K562 (cell line): ENCODE measurements around the gene RASSF1. TPM values are rescaled to one million over a fixed set of nuclear protein-coding genes. Genes with fewer than 3 reads are reported as not detected.
A peak's percentile ranks its signal among the peaks of the same experiment; 100 is the strongest.

ENCODE experiments used
- JUNB ChIP-seq: fragments of 450-650 bp; formaldehyde crosslinking; conservative IDR thresholded peaks from 2 replicates; pipeline ENCODE4 v1.4.0; 2020; ENCODE audit warnings: mild to moderate bottlenecking
- KDM5B ChIP-seq: fragments of 200-600 bp; sonication (generic); IDR thresholded peaks from 2 replicates; pipeline ENCODE4 v1.6.1; 2012; ENCODE audit warnings: low read depth, mild to moderate bottlenecking, moderate library complexity, low read length, control low read depth, inconsistent platforms; ENCODE audit not compliant: insufficient replicate concordance
- MBD2 ChIP-seq: sonication (generic); IDR thresholded peaks from 2 replicates; pipeline ENCODE4 v1.6.1; 2016; ENCODE audit warnings: low read depth, borderline replicate concordance
- PHF21A ChIP-seq: fragments of 450-650 bp; IDR thresholded peaks from 2 replicates; pipeline ENCODE4 v1.6.1; 2017; ENCODE audit warnings: low read depth, borderline replicate concordance
- PHF8 ChIP-seq: fragments of 200-600 bp; sonication (generic); IDR thresholded peaks from 2 replicates; pipeline ENCODE4 v1.6.1; 2012; ENCODE audit warnings: mixed run types, mild to moderate bottlenecking, inconsistent platforms, low read length, moderate library complexity, borderline replicate concordance
- POLR2AphosphoS5 ChIP-seq: IDR thresholded peaks from 2 replicates; pipeline ENCODE4 v1.6.1; 2011; ENCODE audit warnings: mild to moderate bottlenecking, low read depth, low read length, moderate library complexity; ENCODE audit not compliant: control insufficient read depth, insufficient read depth
- POLR2G ChIP-seq: fragments of 200-400 bp; formaldehyde crosslinking; IDR thresholded peaks from 2 replicates; pipeline ENCODE4 v1.6.1; 2017; ENCODE audit warnings: low read depth, mild to moderate bottlenecking, antibody characterized with exemption, low read length, moderate library complexity
- RAD21 ChIP-seq, 2 experiments: fragments of 250-450 bp in 1 of 2; fragments of 450-650 bp in 1 of 2; sonication (Bioruptor Pico) in 1 of 2; formaldehyde crosslinking in 1 of 2; IDR thresholded peaks in 1 of 2; conservative IDR thresholded peaks in 1 of 2; 2 replicates each; pipeline versions ENCODE4 v1.4.0 to v1.8.0; 2020 to 2022; ENCODE audit warnings: mild to moderate bottlenecking in 2 of 2, moderate library complexity in 1 of 2
- SUPT5H ChIP-seq: fragments of 450-650 bp; IDR thresholded peaks from 2 replicates; pipeline ENCODE4 v1.6.1; 2016
- TBP ChIP-seq: optimal IDR thresholded peaks from 2 replicates; pipeline ENCODE3; 2011; ENCODE audit warnings: low read depth, low read length, improper control_type of control experiment
- YY1 ChIP-seq, 3 experiments: IDR thresholded peaks; 2 replicates each; pipeline ENCODE4 v1.6.1; 2011; ENCODE audit warnings: low read length in 2 of 3, mild to moderate bottlenecking in 2 of 3, moderate library complexity in 2 of 3, borderline replicate concordance in 1 of 3, control low read depth in 1 of 3, low read depth in 1 of 3; ENCODE audit not compliant: insufficient read depth in 3 of 3, insufficient replicate concordance in 2 of 3, control insufficient read depth in 1 of 3, insufficient read length in 1 of 3; ENCODE audit errors: extremely low read depth in 1 of 3
- ZNF696 ChIP-seq: fragments of 250-450 bp; sonication (Bioruptor Pico); conservative IDR thresholded peaks from 2 replicates; pipeline ENCODE4 v1.4.0; 2020; ENCODE audit warnings: mild to moderate bottlenecking, moderate library complexity
- polyA plus RNA-seq, 8 experiments: library from polyadenylated mRNA; depleted of rRNA in 4 of 8; stranded (reverse) in 5 of 8; unstranded in 3 of 8; fragments of >200 nt; fragmentation: Nextera tagmentation in 2 of 8; fragmentation: Illumina TruSeq in 1 of 8; extraction: Ambion mirVana in 2 of 8; extraction: Trizol in 1 of 8; gene quantifications; 2 replicates each; pipeline versions ENCODE4 v1.2.1 to v1.2.3, GENCODE V29; 2011 to 2014; ENCODE audit warnings: inconsistent platforms in 1 of 8, missing spikeins in 1 of 8
- total RNA-seq, 7 experiments: library from RNA; depleted of rRNA in 6 of 7; stranded (reverse); fragments of >200 nt in 6 of 7; fragmentation: Illumina TruSeq in 2 of 7; extraction: Trizol in 2 of 7; gene quantifications; 2 replicates each; pipeline versions ENCODE4 v1.2.1 to v1.2.3, GENCODE V29; 2011 to 2021; ENCODE audit warnings: low replicate concordance in 1 of 7
- TF ChIP-seq, protein P1 (sequence below): fragments of 200-400 bp; formaldehyde crosslinking; IDR thresholded peaks from 2 replicates; pipeline ENCODE4 v1.6.1; 2017; ENCODE audit warnings: mild to moderate bottlenecking, low read depth, low read length, moderate library complexity
- TF ChIP-seq, protein P2 (sequence below): sonication (generic); formaldehyde crosslinking; IDR thresholded peaks from 2 replicates; pipeline ENCODE4 v1.8.0; 2022; ENCODE audit warnings: missing genetic modification reagents, mild to moderate bottlenecking, moderate library complexity, borderline replicate concordance
- TF ChIP-seq, protein P3 (sequence below), 2 experiments: fragments of 150-350 bp in 1 of 2; IDR thresholded peaks; 2 replicates each; pipeline ENCODE4 v1.6.1; 2012 to 2016; ENCODE audit warnings: low read depth in 2 of 2, low read length in 2 of 2, mild to moderate bottlenecking in 1 of 2, moderate library complexity in 1 of 2
- TF ChIP-seq, protein P4 (sequence below), 3 experiments: IDR thresholded peaks in 2 of 3; conservative IDR thresholded peaks in 1 of 3; 2 replicates each; pipeline ENCODE4 v1.5.1; 2011 to 2012; ENCODE audit warnings: low read length in 3 of 3, mild to moderate bottlenecking in 3 of 3, control low read depth in 2 of 3, improper control_type of control experiment in 1 of 3, inconsistent platforms in 1 of 3, low read depth in 1 of 3, mixed read lengths in 1 of 3, moderate library complexity in 1 of 3; ENCODE audit not compliant: insufficient read depth in 2 of 3

RASSF1 gene
- total and polyA plus RNA-seq, 9 of the 15 experiments (the other 6 are each of a cell fraction or from before 2014, with no cell fraction given): 3.6 to 57.1 (median 24.6) TPM

DNA sequence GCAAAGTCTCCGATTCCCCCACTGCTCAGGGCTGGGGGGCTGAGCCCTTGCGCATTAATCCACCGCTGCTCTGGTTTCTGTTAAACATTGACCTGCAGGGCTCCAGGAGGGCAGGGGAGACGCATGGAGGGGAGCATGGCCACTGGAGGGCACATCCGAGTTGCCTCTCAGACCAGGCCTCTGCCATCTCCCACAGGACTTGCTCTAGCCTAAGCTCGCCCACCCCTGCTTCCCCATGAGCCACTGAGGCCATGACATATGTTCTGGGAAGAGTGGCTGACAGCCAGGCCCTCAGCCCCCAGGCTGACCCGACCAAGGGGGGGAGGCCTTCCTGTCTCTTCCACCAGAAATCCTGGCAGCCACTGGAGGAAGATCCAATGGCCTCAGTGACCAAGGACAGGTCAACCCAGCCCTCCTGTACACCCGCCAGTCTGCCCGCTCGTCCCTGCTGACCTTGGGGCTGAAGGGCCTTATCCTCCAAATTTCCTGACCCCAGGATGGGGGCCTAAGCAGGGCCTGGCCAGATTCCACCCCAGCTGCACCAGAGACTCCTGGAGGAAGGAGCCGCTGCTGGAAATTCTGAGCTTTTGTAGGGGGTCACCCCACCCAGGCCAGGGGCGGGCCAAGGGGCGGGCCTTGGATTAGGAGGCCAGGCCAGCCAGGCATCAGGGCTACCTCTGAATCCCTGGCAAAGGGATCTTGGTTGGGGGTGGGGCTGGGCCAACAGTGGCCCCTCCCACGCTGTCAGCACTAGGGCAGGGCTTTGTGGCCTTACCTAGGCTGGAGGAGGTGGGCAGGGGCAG, 37.4 kb downstream of the RASSF1 start, which contains the start of gene HYAL1 (continued):
- TF ChIP-seq, protein P1, sequence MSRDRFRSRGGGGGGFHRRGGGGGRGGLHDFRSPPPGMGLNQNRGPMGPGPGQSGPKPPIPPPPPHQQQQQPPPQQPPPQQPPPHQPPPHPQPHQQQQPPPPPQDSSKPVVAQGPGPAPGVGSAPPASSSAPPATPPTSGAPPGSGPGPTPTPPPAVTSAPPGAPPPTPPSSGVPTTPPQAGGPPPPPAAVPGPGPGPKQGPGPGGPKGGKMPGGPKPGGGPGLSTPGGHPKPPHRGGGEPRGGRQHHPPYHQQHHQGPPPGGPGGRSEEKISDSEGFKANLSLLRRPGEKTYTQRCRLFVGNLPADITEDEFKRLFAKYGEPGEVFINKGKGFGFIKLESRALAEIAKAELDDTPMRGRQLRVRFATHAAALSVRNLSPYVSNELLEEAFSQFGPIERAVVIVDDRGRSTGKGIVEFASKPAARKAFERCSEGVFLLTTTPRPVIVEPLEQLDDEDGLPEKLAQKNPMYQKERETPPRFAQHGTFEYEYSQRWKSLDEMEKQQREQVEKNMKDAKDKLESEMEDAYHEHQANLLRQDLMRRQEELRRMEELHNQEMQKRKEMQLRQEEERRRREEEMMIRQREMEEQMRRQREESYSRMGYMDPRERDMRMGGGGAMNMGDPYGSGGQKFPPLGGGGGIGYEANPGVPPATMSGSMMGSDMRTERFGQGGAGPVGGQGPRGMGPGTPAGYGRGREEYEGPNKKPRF: no peak
- TF ChIP-seq, protein P2, sequence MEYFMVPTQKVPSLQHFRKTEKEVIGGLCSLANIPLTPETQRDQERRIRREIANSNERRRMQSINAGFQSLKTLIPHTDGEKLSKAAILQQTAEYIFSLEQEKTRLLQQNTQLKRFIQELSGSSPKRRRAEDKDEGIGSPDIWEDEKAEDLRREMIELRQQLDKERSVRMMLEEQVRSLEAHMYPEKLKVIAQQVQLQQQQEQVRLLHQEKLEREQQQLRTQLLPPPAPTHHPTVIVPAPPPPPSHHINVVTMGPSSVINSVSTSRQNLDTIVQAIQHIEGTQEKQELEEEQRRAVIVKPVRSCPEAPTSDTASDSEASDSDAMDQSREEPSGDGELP (CRISPR knock-in tag): peak; percentile 33; the same call in 1 of the 2 replicates
- TF ChIP-seq SUPT5H (peak; percentile 84), JUNB (no peak), YY1 (IDR thresholded peaks at IDR 0.05; ENCODE audit: borderline replicate concordance in 1 of 3, control insufficient read depth in 1 of 3, extremely low read depth in 1 of 3, insufficient read depth in 3 of 3, insufficient read length in 1 of 3, insufficient replicate concordance in 2 of 3, low read depth in 1 of 3, low read length in 2 of 3) (no peak), TBP (peak; percentile 85), ZNF696 (no peak), PHF21A (peak; percentile 45; the same call in 1 of the 2 replicates), POLR2AphosphoS5 (no peak), KDM5B (peak; percentile 88), PHF8 (peak; percentile 63; the same call in 1 of the 2 replicates), RAD21 (CRISPR knock-in tag; conservative IDR thresholded peaks at IDR 0.05 in 1 of 2, IDR thresholded peaks at IDR 0.05 in 1 of 2) (peak in 1 of 2 experiments; percentile 28; a peak in 1 of 4 replicates), POLR2G (peak; percentile 80), MBD2 (0 out of 2 replicates have a peak, but pooled peaks have one; percentile 23)
- TF ChIP-seq, protein P3, sequence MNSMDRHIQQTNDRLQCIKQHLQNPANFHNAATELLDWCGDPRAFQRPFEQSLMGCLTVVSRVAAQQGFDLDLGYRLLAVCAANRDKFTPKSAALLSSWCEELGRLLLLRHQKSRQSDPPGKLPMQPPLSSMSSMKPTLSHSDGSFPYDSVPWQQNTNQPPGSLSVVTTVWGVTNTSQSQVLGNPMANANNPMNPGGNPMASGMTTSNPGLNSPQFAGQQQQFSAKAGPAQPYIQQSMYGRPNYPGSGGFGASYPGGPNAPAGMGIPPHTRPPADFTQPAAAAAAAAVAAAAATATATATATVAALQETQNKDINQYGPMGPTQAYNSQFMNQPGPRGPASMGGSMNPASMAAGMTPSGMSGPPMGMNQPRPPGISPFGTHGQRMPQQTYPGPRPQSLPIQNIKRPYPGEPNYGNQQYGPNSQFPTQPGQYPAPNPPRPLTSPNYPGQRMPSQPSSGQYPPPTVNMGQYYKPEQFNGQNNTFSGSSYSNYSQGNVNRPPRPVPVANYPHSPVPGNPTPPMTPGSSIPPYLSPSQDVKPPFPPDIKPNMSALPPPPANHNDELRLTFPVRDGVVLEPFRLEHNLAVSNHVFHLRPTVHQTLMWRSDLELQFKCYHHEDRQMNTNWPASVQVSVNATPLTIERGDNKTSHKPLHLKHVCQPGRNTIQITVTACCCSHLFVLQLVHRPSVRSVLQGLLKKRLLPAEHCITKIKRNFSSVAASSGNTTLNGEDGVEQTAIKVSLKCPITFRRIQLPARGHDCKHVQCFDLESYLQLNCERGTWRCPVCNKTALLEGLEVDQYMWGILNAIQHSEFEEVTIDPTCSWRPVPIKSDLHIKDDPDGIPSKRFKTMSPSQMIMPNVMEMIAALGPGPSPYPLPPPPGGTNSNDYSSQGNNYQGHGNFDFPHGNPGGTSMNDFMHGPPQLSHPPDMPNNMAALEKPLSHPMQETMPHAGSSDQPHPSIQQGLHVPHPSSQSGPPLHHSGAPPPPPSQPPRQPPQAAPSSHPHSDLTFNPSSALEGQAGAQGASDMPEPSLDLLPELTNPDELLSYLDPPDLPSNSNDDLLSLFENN (IDR thresholded peaks at IDR 0.05; ENCODE audit: low read depth in 2 of 2, low read length in 2 of 2): no peak
- TF ChIP-seq, protein P4, sequence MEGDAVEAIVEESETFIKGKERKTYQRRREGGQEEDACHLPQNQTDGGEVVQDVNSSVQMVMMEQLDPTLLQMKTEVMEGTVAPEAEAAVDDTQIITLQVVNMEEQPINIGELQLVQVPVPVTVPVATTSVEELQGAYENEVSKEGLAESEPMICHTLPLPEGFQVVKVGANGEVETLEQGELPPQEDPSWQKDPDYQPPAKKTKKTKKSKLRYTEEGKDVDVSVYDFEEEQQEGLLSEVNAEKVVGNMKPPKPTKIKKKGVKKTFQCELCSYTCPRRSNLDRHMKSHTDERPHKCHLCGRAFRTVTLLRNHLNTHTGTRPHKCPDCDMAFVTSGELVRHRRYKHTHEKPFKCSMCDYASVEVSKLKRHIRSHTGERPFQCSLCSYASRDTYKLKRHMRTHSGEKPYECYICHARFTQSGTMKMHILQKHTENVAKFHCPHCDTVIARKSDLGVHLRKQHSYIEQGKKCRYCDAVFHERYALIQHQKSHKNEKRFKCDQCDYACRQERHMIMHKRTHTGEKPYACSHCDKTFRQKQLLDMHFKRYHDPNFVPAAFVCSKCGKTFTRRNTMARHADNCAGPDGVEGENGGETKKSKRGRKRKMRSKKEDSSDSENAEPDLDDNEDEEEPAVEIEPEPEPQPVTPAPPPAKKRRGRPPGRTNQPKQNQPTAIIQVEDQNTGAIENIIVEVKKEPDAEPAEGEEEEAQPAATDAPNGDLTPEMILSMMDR (IDR thresholded peaks at IDR 0.05 in 2 of 3, conservative IDR thresholded peaks at IDR 0.05 in 1 of 3; ENCODE audit: insufficient read depth in 2 of 3, low read depth in 1 of 3, low read length in 3 of 3): peak in 2 of 3 experiments; percentile 39; a peak in 3 of 6 replicates
